Measurements from ENCODE around the gene MCM9. TPM values are rescaled to one million over a fixed set of nuclear protein-coding genes. Genes with fewer than 3 reads are reported as not detected.

Gene MCM9
- total RNA-seq, 1 donor from 2014 or later: 6.8 TPM

GRCh38 chr6:118896339-118897136 is 38.4 kb downstream of the MCM9 start:
- intact Hi-C loops (cut with DNase I): no loop called here
- no peak for DNase-seq (ENCODE audit: low spot score)

DNA sequence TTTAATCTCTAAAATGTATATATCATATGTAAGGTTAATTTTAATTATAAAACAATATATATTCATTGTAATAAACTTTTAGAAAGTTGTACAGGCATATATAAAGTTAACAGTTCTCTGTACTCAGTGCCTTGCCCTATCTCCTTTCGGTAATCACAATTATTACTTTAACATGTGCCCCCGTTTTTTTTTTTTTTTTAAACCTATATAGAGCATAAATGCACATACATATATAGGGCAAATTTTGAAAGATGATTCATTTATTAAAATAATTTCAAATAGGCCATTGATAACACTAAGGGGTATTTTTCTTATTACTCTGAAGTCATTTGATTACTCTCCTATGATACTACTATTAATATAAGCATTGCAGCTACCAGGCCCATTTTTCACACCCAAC is 39.1 kb downstream of the MCM9 start:
- intact Hi-C loops (cut with DNase I): no loop called here

GRCh38 chr6:118895261-118895560 is 39.7 kb downstream of the MCM9 start:
- intact Hi-C loops (cut with DNase I): no loop called here
- DNase-seq (ENCODE audit: low spot score): no peak

More for the DNA sequence above, 39.1 kb downstream of the MCM9 start:
- no peak for DNase-seq (ENCODE audit: low spot score)

DNA sequence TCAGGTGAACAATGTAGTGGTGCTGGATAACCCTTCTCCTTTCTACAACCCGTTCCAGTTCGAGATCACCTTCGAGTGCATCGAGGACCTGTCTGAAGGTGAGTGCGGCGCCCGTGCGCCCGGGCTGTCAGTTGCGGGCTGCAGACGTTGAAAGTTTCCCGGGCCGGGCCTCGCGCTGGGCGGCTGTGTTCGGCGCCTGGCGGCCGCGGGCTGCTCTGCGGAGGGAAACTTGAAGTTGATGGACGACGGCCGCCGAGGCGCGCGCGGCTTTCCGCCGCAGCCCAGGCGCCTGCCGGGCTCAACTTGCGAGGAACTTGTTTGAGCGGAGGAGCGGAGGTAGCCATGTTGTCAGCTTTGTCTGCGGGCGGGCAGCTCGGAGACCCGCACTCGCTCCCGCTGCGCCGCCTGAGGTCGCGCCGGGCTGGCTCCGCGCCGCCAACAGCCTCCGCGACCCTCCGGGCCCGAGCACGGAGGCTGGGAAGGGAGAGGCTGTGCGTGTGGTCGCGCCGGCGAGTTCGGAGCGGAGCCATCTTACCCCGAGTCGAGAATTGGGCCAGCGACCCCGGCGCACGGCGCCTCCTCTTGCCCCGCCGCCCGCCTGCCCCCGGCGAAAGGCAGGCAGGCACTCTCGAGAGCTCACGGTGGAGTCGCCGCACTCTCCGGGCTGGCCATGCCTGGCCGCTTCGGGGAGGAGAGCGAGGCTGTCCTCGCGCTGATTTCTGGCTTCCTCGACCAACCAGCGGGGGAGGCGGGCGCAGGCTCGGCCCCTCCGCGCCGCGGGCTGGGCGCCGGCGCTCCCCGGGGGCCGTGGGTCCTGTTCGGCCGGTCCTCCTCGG is 40.3 kb downstream of the MCM9 start:
- DNase-seq (ENCODE audit: low spot score): peak; percentile 84
- intact Hi-C loops (cut with DNase I): no loop called here

GRCh38 chr6:118893807-118894424 is 41.0 kb downstream of the MCM9 start, which contains the start of gene ASF1A:
Gene ASF1A (plus strand): TSS chr6:118894152. CDS start chr6:118894414, 262 bp downstream.
- intact Hi-C loops (cut with DNase I): loop anchor here (1.0 kb wide), 1 partner anchor 40 kb away; no protein-coding TSS in a partner anchor

DNA sequence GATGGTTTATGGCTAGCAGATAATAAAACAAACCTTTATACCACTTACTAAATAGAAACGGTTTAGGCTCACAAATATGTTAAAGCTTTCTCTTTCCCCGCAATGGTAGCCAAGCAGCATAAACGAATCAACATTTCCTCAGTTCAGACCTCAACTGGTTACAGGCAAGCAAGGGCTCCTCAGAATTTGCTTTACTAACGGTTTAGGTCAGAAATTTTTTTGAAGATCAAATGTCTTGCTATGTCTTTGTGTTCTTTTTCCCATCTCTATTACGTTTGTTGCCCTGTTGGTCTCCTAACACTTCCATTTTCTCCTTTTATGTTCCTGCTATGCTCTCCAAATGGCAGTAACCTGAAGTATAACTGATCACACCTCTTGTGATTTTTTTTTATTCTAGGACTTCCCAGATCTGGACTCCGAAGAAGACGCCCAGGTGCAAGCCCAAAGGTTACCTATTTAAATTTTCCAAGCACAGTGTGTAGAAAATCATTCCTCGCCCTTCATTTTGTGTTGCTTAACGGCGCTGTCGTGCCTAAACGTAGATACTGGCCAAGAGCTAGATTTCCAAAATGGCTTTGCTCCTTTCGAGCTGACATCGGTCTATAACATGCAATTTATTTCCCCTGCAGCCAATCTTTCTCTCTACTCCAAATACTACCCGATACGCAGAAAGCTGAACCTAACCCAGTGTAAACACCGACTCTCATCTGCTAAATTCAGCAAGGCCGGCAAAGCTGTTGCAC is 41.7 kb downstream of the MCM9 start:
- intact Hi-C loops (cut with DNase I): loop anchor here (1.0 kb wide), 1 partner anchor 41 kb away; no protein-coding TSS in a partner anchor
- DNase-seq (ENCODE audit: low spot score): no peak

More at GRCh38 chr6:118893807-118894424, 41.0 kb downstream of the MCM9 start, which contains the start of gene ASF1A:
- DNase-seq (ENCODE audit: low spot score): peak; percentile 97

GRCh38 chr6:118892355-118892991 is 42.5 kb downstream of the MCM9 start:
- no peak for DNase-seq (ENCODE audit: low spot score)
- intact Hi-C loops (cut with DNase I): no loop called here

DNA sequence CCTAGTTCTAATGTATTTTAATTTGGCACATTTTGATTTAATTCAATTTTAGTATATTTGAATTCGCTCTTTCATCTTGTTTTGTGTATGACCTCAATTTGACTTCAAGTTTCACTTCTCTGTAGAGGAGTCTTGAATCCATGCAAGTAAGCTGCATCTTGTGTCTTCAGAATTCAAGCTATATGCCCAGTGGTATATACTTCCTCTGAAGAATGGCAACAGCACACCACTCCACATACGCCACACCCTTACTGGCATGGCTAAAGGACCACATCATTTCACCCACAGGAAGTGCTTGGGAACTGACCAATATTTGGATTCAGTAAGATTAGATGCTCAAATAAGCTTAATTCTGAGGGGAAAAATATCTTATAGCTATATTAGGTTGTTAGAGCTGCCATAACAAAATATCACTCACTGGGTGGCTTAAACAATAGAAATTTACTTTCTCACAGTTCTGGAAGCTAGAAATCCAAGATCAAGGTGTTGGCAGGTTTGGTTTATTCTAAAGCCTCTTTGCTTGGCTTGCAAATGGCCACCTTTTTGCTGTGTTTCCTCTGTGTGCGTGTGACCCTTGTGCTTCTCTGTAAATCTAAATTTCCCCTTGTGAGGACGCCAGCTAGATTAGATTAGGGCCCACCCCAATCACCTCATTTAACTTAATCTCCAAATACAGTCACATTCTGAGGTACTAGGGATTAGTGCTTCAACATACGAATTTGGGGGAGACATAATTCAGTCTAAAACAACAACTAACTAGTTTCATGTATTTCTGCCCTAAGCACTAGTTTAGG is 43.8 kb downstream of the MCM9 start:
- intact Hi-C loops (cut with DNase I): no loop called here

GRCh38 chr6:118889163-118889562 is 45.8 kb downstream of the MCM9 start:
- intact Hi-C loops (cut with DNase I): no loop called here
- DNase-seq (ENCODE audit: low spot score): no peak

More for the DNA sequence above, 43.8 kb downstream of the MCM9 start:
- no peak for DNase-seq (ENCODE audit: low spot score)

DNA sequence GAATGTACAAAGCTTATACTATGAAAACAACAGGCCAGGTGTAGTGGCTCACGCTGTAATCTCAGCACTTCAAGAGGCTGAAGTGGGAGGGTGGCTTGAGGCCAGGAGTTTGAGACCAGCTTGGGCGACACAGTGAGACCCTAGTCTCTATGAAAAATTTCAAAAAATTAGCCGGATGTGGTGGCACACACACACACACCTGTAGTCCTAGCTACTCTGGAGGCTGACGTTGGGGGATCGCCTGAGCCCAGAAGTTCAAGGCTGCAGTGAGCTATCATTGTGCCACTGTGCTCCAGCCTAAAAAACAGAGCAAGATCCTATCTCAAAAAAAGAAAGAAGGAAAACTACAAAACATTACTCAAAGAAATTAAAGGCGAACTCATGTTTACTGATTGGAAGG is 48.3 kb downstream of the MCM9 start:
- DNase-seq (ENCODE audit: low spot score): no peak
- intact Hi-C loops (cut with DNase I): no loop called here

- no peak for DNase-seq (ENCODE audit: low spot score)
- intact Hi-C loops (cut with DNase I): no loop called here
These were observed 52.5 kb downstream of the MCM9 start for GRCh38 chr6:118882314-118882905.

GRCh38 chr6:118881440-118882313 is 53.3 kb downstream of the MCM9 start:
- no peak for DNase-seq (ENCODE audit: low spot score)
- intact Hi-C loops (cut with DNase I): no loop called here

DNA sequence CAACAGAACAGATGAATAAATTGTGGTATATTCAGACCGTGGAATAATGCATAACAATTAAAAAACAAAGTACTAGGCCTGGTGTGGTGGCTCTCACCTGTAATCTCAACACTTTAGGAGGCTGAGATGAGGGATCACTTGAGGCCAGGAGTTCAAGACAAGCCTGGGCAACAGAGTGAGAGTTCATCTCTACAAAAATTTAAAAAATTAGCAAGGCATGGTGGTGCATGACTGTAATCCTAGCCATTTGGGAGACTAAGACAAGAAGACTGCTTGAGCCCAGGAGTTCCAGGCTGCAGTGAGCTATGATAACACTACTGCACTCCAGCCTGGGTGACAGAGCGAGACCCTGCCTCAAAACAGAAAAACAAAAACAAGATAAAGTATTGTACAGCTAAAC is 57.2 kb downstream of the MCM9 start:
- intact Hi-C loops (cut with DNase I): no loop called here

GRCh38 chr6:118876814-118877213 is 58.1 kb downstream of the MCM9 start:
- intact Hi-C loops (cut with DNase I): no loop called here
- DNase-seq (ENCODE audit: low spot score): no peak

More for the DNA sequence above, 57.2 kb downstream of the MCM9 start:
- DNase-seq (ENCODE audit: low spot score): no peak

DNA sequence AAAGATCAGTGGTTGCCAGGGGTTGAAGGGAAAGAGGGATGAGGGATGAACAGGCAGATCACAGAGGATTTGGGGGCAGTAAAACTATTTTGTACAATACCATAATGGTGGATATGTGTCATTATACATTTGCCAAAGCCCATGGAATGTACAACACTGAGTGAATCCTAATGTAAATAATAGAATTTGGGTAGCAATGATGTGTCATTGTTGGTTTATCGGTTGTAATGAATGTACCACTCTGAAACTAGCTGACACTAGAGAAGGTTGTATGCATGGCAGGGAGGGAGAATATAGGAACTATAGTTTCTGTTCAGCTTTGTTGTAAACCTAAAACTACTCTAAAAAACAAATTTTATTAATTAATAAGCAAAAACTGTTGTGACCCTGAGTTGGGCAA is 58.8 kb downstream of the MCM9 start:
- DNase-seq (ENCODE audit: low spot score): no peak
- intact Hi-C loops (cut with DNase I): no loop called here

DNA sequence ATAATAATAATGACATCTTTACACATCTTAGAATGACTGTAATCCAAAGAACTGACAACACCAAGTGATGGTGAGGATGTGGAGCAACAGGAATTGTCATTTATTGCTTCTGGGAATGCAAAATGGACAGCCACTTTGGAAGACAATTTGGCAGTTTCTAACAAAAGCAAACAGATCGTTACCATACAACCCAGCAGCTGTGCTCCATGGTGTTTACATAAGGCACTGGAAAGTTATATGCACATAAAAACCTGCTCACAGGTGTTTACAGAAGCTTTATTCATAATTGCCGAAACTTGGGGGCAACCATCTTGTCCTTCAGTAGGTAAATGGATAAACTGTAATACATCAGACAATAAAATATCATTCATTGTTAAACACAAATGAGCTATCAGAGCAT is 59.3 kb downstream of the MCM9 start:
- DNase-seq (ENCODE audit: low spot score): no peak
- intact Hi-C loops (cut with DNase I): no loop called here

- intact Hi-C loops (cut with DNase I): no loop called here
These were observed 61.7 kb downstream of the MCM9 start for GRCh38 chr6:118873239-118873638.

More at GRCh38 chr6:118873239-118873638, 61.7 kb downstream of the MCM9 start:
- no peak for DNase-seq (ENCODE audit: low spot score)
